ENCODE results near the gene SKAP2.

- TF ChIP-seq POLR2AphosphoS5 (IDR thresholded peaks at IDR 0.05; ENCODE audit: low read depth, low read length) (no peak), POLR2A (IDR thresholded peaks at IDR 0.05; ENCODE audit: low read depth, low read length) (no peak)
Measured at GRCh38 chr7:26813432-26813831, 51.0 kb downstream of the SKAP2 start.
